Left ventricle myocardium inferior (tissue), 1 donor: ENCODE results near the gene FOXN3. TPM values are rescaled to one million over a fixed set of nuclear protein-coding genes. Genes with fewer than 3 reads are reported as not detected.
A peak's percentile ranks its signal among the peaks of the same experiment; 100 is the strongest.

ENCODE experiments used
- DNase-seq: peaks from one replicate; pipeline ENCODE4 v3.0.0-alpha.2; 2020
- H3K27ac ChIP-seq: fragments of 200-600 bp; replicated peaks from 2 replicates; pipeline ENCODE4 v1.8.0; 2021
- H3K27me3 ChIP-seq: fragments of 200-600 bp; 2 replicates; pipeline ENCODE4 v1.8.0; 2021; ENCODE audit warnings: low read depth
- H3K36me3 ChIP-seq: fragments of 200-600 bp; 2 replicates; pipeline ENCODE4 v1.8.0; 2021
- H3K4me1 ChIP-seq: fragments of 200-600 bp; 2 replicates; pipeline ENCODE4 v1.8.0; 2021
- H3K4me3 ChIP-seq: fragments of 200-600 bp; 2 replicates; pipeline ENCODE4 v1.8.0; 2021; ENCODE audit warnings: mild to moderate bottlenecking, moderate library complexity
- H3K9me3 ChIP-seq: fragments of 200-600 bp; replicated peaks from 2 replicates; pipeline ENCODE4 v1.8.0; 2021
- intact Hi-C: fragments of 100-400 bp; cut with micrococcal nuclease; formaldehyde crosslinking; loops from one replicate; pipeline ENCODE4 v1.11.0; 2022
- total RNA-seq: library from RNA; stranded (reverse); fragmentation: NEBNext Ultra II Directional; extraction: Animal tissue kit (Norgen Biotek cat#: 25700); gene quantifications from one replicate; pipeline ENCODE4 v1.2.1, GENCODE V29; 2021
- TF ChIP-seq, protein P1 (sequence below): fragments of 200-600 bp; IDR thresholded peaks from 2 replicates; pipeline ENCODE4 v1.8.0; 2021; ENCODE audit warnings: antibody characterized with exemption, mild to moderate bottlenecking, borderline replicate concordance
- donor health status: DM: no; HTN: yes; CAD: no; lungs with severe emphysema.

Gene FOXN3
- total RNA-seq, 1 donor from 2014 or later: 120 TPM

DNA sequence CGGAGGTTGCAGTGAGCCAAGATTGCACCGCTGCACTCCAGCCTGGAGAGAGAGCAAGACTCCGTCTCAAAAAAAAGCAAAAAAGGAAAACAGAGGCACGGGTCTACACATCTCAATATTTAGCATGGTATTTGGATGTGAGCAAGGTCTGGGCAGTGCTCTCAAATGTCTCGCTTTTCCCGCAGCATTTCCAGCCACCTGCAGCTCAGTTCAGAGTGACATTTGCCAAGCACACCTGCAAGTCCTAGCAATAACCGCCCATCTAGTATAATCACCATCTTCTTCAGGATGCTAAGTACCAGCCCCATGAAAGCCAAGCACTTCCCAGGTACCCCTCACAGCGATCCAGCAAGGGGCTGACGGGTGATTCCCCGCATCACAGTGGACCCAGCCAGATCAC lies 69.1 kb downstream of the FOXN3 start:
- H3K4me1 ChIP-seq: peaks cover 61% of the 10 kb centered on the region
- intact Hi-C loops: no loop called here
- peaks cover 21% of the 10 kb centered on the region for H3K36me3 ChIP-seq
- no peak overlapping the region for H3K27ac ChIP-seq
- TF ChIP-seq, protein P1, sequence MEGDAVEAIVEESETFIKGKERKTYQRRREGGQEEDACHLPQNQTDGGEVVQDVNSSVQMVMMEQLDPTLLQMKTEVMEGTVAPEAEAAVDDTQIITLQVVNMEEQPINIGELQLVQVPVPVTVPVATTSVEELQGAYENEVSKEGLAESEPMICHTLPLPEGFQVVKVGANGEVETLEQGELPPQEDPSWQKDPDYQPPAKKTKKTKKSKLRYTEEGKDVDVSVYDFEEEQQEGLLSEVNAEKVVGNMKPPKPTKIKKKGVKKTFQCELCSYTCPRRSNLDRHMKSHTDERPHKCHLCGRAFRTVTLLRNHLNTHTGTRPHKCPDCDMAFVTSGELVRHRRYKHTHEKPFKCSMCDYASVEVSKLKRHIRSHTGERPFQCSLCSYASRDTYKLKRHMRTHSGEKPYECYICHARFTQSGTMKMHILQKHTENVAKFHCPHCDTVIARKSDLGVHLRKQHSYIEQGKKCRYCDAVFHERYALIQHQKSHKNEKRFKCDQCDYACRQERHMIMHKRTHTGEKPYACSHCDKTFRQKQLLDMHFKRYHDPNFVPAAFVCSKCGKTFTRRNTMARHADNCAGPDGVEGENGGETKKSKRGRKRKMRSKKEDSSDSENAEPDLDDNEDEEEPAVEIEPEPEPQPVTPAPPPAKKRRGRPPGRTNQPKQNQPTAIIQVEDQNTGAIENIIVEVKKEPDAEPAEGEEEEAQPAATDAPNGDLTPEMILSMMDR: no peak
- H3K4me3 ChIP-seq: no peak overlapping the region
- no peaks in the 10 kb centered on the region for H3K27me3 ChIP-seq
- no peak for DNase-seq
- no peaks in the 10 kb centered on the region for H3K9me3 ChIP-seq

DNA sequence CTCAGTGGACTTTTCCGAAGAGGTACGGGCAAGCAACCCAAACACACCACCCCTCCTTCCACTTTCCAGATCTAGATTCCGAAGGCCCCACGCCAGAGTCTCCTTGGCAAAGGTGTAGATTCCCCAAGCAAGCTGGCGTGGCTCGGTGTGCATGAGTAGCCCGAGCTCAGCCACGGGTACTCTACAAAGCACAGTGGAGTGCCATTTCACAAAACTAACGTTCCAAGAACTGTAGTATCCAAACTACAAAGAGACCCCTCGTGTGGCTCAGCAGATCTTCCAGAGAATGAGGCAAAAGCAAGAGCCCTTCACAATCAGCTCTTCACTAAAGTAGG lies 72.1 kb downstream of the FOXN3 start:
- no peak overlapping the region for H3K4me3 ChIP-seq
- intact Hi-C loops: no loop called here
- no peak overlapping the region for H3K27ac ChIP-seq
- no peaks in the 10 kb centered on the region for H3K27me3 ChIP-seq
- TF ChIP-seq, protein P1: no peak
- DNase-seq: no peak
- H3K9me3 ChIP-seq: no peaks in the 10 kb centered on the region
- H3K4me1 ChIP-seq: peaks cover 61% of the 10 kb centered on the region
- peaks cover 14% of the 10 kb centered on the region for H3K36me3 ChIP-seq

DNA sequence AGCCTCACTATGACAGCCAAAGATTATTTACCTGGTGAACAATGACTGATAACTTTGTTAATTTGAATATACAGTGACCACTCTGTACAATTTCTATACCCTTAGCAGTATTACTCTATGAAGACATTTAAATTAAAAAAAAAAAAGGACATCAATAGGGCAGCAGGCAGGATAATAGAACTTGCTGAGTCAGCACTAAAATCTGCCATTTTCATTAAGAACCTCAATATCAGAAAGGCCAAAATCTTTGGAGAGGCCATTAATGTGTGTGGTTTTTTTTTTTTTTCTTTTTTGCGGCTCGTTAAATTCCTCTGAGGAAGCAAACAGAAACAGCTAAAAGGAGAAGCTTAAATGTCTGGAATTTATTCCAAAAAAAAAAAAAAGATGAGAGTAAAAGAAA lies 73.7 kb downstream of the FOXN3 start:
- intact Hi-C loops: no loop called here
- no peaks in the 10 kb centered on the region for H3K9me3 ChIP-seq
- H3K4me3 ChIP-seq: no peak overlapping the region
- no peak overlapping the region for H3K27ac ChIP-seq
- H3K27me3 ChIP-seq: no peaks in the 10 kb centered on the region
- H3K4me1 ChIP-seq: peaks cover 61% of the 10 kb centered on the region
- TF ChIP-seq, protein P1: no peak
- H3K36me3 ChIP-seq: peaks cover 5% of the 10 kb centered on the region
- DNase-seq: no peak

DNA sequence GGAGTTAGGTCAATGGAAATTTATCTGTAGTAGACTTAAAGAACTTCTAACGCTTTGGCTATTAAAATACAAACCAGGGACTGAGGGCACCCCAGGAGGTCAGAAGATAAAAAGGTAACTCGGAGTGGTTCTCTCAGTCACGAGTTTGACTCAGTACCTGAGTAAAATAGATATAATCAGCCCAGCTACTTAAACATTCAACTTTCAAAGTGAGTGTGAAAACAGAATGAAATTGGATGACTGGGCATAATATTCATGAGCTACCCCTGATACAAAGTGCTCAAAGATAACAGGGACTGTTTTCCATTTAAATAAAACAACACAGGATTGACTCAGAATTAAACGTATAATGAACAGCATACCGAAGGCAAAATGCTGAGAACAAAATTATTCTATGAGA lies 75.0 kb downstream of the FOXN3 start:
- Histone ChIP-seq H3K9me3 (no peaks in the 10 kb centered on the region), H3K27me3 (no peaks in the 10 kb centered on the region), H3K36me3 (no peaks in the 10 kb centered on the region), H3K27ac (no peak overlapping the region), H3K4me3 (no peak overlapping the region), H3K4me1 (peaks cover 72% of the 10 kb centered on the region)
- no peak for DNase-seq
- intact Hi-C loops: no loop called here
- TF ChIP-seq, protein P1: no peak

DNA sequence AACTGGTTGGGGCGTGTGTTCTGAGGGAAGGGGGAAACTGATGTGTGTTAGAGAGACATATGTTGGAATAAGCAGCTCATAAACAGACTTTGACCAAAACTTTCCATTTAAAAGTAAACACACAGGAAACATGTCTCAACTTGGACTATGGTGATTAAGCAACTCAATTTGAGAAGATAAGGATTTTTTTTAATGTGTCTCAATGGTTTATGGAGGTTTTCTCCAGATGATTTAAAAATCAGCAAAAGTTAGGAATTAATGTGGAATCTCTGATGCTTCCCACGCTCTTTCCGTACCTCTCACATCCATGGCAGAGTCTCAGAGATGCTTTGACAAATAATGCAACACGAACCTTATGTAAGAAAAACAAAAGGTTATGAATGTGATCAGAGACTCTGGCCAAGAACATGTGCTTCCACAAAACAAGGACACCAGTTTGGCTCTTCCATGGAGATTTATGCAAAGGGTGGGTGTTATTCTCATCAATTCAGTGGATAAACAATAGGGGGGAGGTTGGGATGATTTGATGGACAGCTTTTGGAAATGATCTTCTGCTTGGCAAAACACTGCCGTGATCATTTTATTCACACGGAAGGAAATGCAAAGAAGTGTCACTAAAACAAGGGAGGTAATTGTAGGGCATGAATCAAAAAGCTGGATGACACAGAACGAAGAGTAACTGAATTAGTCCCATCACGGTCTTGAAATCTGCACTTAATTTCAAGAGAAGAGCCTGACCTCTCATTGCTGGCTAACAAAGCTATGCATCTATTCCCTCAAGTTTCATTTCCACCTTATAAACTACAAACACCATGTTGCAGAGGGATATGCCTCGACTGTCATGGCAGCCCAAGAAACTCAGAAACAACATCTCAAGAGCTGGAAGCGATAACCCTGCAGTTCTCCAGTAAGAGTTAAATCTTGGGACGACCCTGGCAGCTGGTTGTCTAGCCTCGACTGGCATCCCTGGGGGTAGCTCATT lies 76.5 kb downstream of the FOXN3 start:
- H3K27ac ChIP-seq: peak overlapping the region; percentile 73
- H3K4me1 ChIP-seq: peaks cover 75% of the 10 kb centered on the region

More for the DNA sequence above, 76.5 kb downstream of the FOXN3 start:
- intact Hi-C loops: no loop called here
- Histone ChIP-seq H3K27me3 (no peaks in the 10 kb centered on the region), H3K4me3 (no peak overlapping the region), H3K9me3 (no peaks in the 10 kb centered on the region), H3K36me3 (no peaks in the 10 kb centered on the region)
- TF ChIP-seq, protein P1: no peak
- DNase-seq: no peak
